Thyroid gland (tissue), 4 donors: ENCODE measurements around the gene MKI67.

Experiments
- CTCF ChIP-seq, 6 experiments: fragments of 200-600 bp in 3 of 6; fragments of 450-650 bp in 3 of 6; sonication (generic) in 3 of 6; IDR thresholded peaks; one replicate each; pipeline ENCODE4 v1.5.1; 2016 to 2019; ENCODE audit warnings: antibody characterized with exemption in 6 of 6, mild to moderate bottlenecking in 2 of 6, inconsistent platforms in 1 of 6, moderate library complexity in 1 of 6
- POLR2A ChIP-seq, 2 donors: fragments of 450-650 bp; IDR thresholded peaks; one replicate each; pipeline ENCODE4 v1.6.1; 2017; ENCODE audit warnings: antibody characterized with exemption in 2 of 2, mild to moderate bottlenecking in 2 of 2, moderate library complexity in 1 of 2

- TF ChIP-seq CTCF (IDR thresholded peaks at IDR 0.05) (no peak), POLR2A (IDR thresholded peaks at IDR 0.05) (no peak)
These were observed 54.8 kb downstream of the MKI67 start for GRCh38 chr10:128071417-128071782.
